Breast epithelium (tissue), 4 donors: ENCODE results near the gene SP8. TPM values are rescaled to one million over a fixed set of nuclear protein-coding genes. Genes with fewer than 3 reads are reported as not detected.

ENCODE experiments used
- DNase-seq, 2 donors: peaks; one replicate each; pipeline ENCODE4 v3.0.0-alpha.2; 2019; ENCODE audit warnings: low spot score in 2 of 2
- H3K27ac ChIP-seq, 2 donors: fragments of 200-600 bp; sonication (generic) in 1 of 2; one replicate each; pipeline ENCODE4 v1.5.1; 2016 to 2019; ENCODE audit warnings: mild to moderate bottlenecking in 1 of 2
- H3K27me3 ChIP-seq, 2 donors: fragments of 200-600 bp; sonication (generic) in 1 of 2; one replicate each; pipeline versions ENCODE4 v1.5.1 to v1.6.0; 2017 to 2019; ENCODE audit warnings: control low read depth in 1 of 2, mild to moderate bottlenecking in 1 of 2
- H3K36me3 ChIP-seq: fragments of 200-600 bp; one replicate; pipeline ENCODE4 v1.5.1; 2019
- H3K4me1 ChIP-seq, 2 donors: fragments of 200-600 bp; sonication (generic); one replicate each; pipeline ENCODE4 v1.5.1; 2016 to 2019; ENCODE audit warnings: control low read depth in 1 of 2
- H3K4me3 ChIP-seq, 3 donors: fragments of 200-600 bp; sonication (generic); 1 replicate in 2 of 3; 2 replicates in 1 of 3; pipeline ENCODE4 v1.5.1; 2016 to 2019; ENCODE audit warnings: mild to moderate bottlenecking in 3 of 3, moderate library complexity in 2 of 3
- H3K9me3 ChIP-seq, 2 donors: fragments of 200-600 bp; sonication (generic) in 1 of 2; one replicate each; pipeline ENCODE4 v1.5.1; 2016 to 2019; ENCODE audit warnings: control low read depth in 1 of 2
- CTCF ChIP-seq, 3 donors: fragments of 450-650 bp; IDR thresholded peaks; one replicate each; pipeline ENCODE4 v1.5.1; 2016 to 2017; ENCODE audit warnings: antibody characterized with exemption in 3 of 3, mild to moderate bottlenecking in 3 of 3, moderate library complexity in 3 of 3
- POLR2A ChIP-seq: fragments of 450-650 bp; IDR thresholded peaks from one replicate; pipeline ENCODE4 v1.6.1; 2016; ENCODE audit warnings: antibody characterized with exemption, mild to moderate bottlenecking, moderate library complexity
- POLR2AphosphoS5 ChIP-seq, 3 donors: sonication (generic); formaldehyde crosslinking; IDR thresholded peaks; one replicate each; pipeline ENCODE4 v1.6.1; 2017; ENCODE audit warnings: antibody characterized with exemption in 3 of 3
- intact Hi-C: fragments of 100-400 bp; cut with DNase I; formaldehyde crosslinking; loops from one replicate; pipeline ENCODE4 v1.15.1; 2023; ENCODE audit warnings: low total_unique reads
- total RNA-seq, 3 donors: library from RNA; depleted of rRNA; stranded (reverse); fragments of >200 nt; gene quantifications; one replicate each; pipeline ENCODE4 v1.1.0, GENCODE V29; 2016

Gene SP8
- total RNA-seq, 3 donors from 2014 or later = not detected

- Histone ChIP-seq H3K27me3 (no peaks in the 10 kb centered on the region), H3K9me3 (no peaks in the 10 kb centered on the region)
- intact Hi-C loops = no loop called here
Observed at GRCh38 chr7:20735346-20736065, 51.2 kb downstream of the SP8 start.

More at GRCh38 chr7:20735346-20736065, 51.2 kb downstream of the SP8 start:
- TF ChIP-seq CTCF (IDR thresholded peaks at IDR 0.05) = no peak
- no peak for TF ChIP-seq POLR2AphosphoS5 (IDR thresholded peaks at IDR 0.05)
- TF ChIP-seq POLR2A = no peak
- Histone ChIP-seq H3K4me3 (no peak overlapping the region), H3K4me1 (no peaks in the 10 kb centered on the region), H3K27ac (no peak overlapping the region), H3K36me3 (no peaks in the 10 kb centered on the region)
- no peak for DNase-seq

Other genes starting within 250 kb of the SP8 start
- gene ABCB5, start 171.2 kb downstream of the SP8 start, total RNA-seq = 1 to 10 TPM; 4.7 to 7.4 (median 5.6) TPM